Adipose tissue (tissue), 3 donors: ENCODE data around the gene POLE. TPM values are rescaled to one million over a fixed set of nuclear protein-coding genes. Genes with fewer than 3 reads are reported as not detected.

Experiments
- H3K27ac ChIP-seq: one replicate; pipeline ENCODE4 v1.5.1; 2013; ENCODE audit warnings: low read depth, low read length
- WGBS, 3 donors: extraction: QIAGEN DNeasy Blood & Tissue Kit; methylation state at CpG; one replicate each; pipeline ENCODE4 v1.1.7; 2013; 5-methylcytosine and 5-hydroxymethylcytosine counted together
- polyA plus RNA-seq, 3 donors: library from polyadenylated mRNA; stranded (reverse); fragments of 200-250 nt; gene quantifications; one replicate each; pipeline ENCODE4 v1.2.3, GENCODE V29; 2013
- donor health status: healthy with polysubstance abuse.
- donor health status: Bipolar disorder and iron deficiency.
- donor health status: healthy.

The POLE gene
- polyA plus RNA-seq, 3 donors = 13.7 to 27.6 (median 15.0) TPM

- 68 to 90% (median 77%) methylated on average over 21 of the region's 21 CpGs for WGBS, 3 donors
- H3K27ac ChIP-seq = no peak overlapping the region
Measured at GRCh38 chr12:132664206-132665148, 22.7 kb downstream of the POLE start.

- H3K27ac ChIP-seq = no peak overlapping the region
Measured at GRCh38 chr12:132662901-132663755, 24.0 kb downstream of the POLE start.

GRCh38 chr12:132661972-132662371 is 25.2 kb downstream of the POLE start:
- WGBS, 3 donors = 49 to 77% (median 60%) methylated on average over 5 of the region's 5 CpGs
- H3K27ac ChIP-seq = no peak overlapping the region

More at GRCh38 chr12:132662901-132663755, 24.0 kb downstream of the POLE start:
- 69 to 85% (median 78%) methylated on average over 29 of the region's 29 CpGs for WGBS, 3 donors

- no peak overlapping the region for H3K27ac ChIP-seq
- WGBS, 3 donors = 74 to 89% (median 86%) methylated on average over 11 of the region's 11 CpGs
Measured at GRCh38 chr12:132660996-132661395, 26.1 kb downstream of the POLE start.

GRCh38 chr12:132660052-132660451 is 27.1 kb downstream of the POLE start:
- 52 to 80% (median 61%) methylated on average over 5 of the region's 5 CpGs for WGBS, 3 donors
- no peak overlapping the region for H3K27ac ChIP-seq

GRCh38 chr12:132659146-132659545 is 28.0 kb downstream of the POLE start:
- H3K27ac ChIP-seq = no peak overlapping the region
- WGBS, 3 donors = 91 to 96% (median 93%) methylated on average over 16 of the region's 16 CpGs

GRCh38 chr12:132658149-132658894 is 28.8 kb downstream of the POLE start:
- H3K27ac ChIP-seq = no peak overlapping the region
- WGBS, 3 donors = 81 to 92% (median 82%) methylated on average over 32 of the region's 32 CpGs

- WGBS, 3 donors = 90 to 93% (median 93%) methylated on average over 12 of the region's 12 CpGs
- H3K27ac ChIP-seq = no peak overlapping the region
Measured at GRCh38 chr12:132657004-132657727, 30.0 kb downstream of the POLE start.

GRCh38 chr12:132653567-132654290 is 33.4 kb downstream of the POLE start:
- WGBS, 3 donors = 88 to 90% (median 88%) methylated on average over 5 to 7 of the region's 7 CpGs
- no peak overlapping the region for H3K27ac ChIP-seq

GRCh38 chr12:132651444-132652100 is 35.6 kb downstream of the POLE start:
- WGBS, 3 donors = 77 to 85% (median 83%) methylated on average over 9 of the region's 9 CpGs
- H3K27ac ChIP-seq = no peak overlapping the region

GRCh38 chr12:132649226-132649945 is 37.8 kb downstream of the POLE start:
- no peak overlapping the region for H3K27ac ChIP-seq
- 95 to 96% (median 96%) methylated on average over 25 to 27 of the region's 27 CpGs for WGBS, 3 donors

- H3K27ac ChIP-seq = no peak overlapping the region
Measured at GRCh38 chr12:132648616-132649225, 38.4 kb downstream of the POLE start.

GRCh38 chr12:132647858-132648257 is 39.3 kb downstream of the POLE start:
- H3K27ac ChIP-seq = no peak overlapping the region
- WGBS, 3 donors = 96 to 97% (median 96%) methylated on average over 10 of the region's 10 CpGs

More at GRCh38 chr12:132648616-132649225, 38.4 kb downstream of the POLE start:
- WGBS, 3 donors = 94 to 96% (median 95%) methylated on average over 24 of the region's 24 CpGs

- H3K27ac ChIP-seq = no peak overlapping the region
- WGBS, 3 donors = 92 to 94% (median 94%) methylated on average over 7 of the region's 7 CpGs
Measured at GRCh38 chr12:132646850-132647249, 40.3 kb downstream of the POLE start.
